HG03432 (cell line): ENCODE results near the gene GALNT1.
A peak's percentile ranks its signal among the peaks of the same experiment; 100 is the strongest.
"Not testable (repeated sequence)": the region's sequence is repeated elsewhere in the genome, so short reads cannot be mapped to it uniquely, and the experiment has no call there.

ENCODE experiments used
- ATAC-seq: cut with Tn5 transposase; IDR thresholded peaks from one replicate; pipeline ENCODE4 v1.9.1; 2021; ENCODE audit warnings: mild to moderate bottlenecking, moderate library complexity; ENCODE audit not compliant: unreplicated experiment

Gene GALNT1

DNA sequence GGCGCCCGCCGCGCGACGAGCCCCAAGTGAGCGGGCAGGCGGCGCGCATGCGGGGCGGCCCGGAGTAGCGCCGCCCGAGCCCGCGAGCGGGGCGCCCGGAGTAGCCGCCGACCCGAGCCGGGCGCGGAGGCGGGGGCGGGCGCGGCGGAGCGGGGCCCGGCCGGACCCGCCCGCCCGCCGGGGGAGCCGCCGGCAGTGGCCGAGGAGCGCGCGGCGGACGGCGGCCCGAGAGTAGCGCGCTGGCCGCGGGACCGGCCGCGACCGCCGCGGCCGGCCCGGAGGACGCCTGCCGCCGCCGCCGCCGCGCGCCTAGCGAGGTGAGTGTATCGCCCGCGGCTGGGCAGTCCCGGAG lies at the start of gene GALNT1:
TSS of gene GALNT1 (plus strand) at position 195 of the 352 bp plus-strand sequence. CDS start 72,923 bp downstream, outside the sequence.
- no peak for ATAC-seq

DNA sequence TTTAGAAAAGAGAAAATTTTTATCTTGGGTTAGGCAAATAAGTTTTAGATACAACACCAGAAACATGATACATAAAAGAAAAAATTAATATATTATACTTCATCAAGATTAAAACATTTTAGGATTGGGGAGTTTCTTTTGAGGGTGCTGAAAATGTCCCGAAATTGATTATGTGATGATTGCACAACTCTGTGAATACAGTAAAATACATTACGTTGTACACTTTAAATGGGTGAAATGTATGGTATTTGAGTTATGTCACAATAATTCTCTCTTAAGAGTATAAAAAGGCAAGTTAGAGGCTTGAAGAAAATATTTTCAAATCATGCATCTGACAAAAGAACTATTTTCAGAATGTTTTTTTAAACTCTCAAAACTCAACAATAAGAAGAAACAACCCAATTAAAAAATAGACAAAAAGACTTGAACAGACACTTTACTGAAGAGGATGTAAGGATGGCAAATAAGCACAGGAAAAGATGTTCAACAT lies 47.6 kb upstream of the GALNT1 start:
- no peak for ATAC-seq

DNA sequence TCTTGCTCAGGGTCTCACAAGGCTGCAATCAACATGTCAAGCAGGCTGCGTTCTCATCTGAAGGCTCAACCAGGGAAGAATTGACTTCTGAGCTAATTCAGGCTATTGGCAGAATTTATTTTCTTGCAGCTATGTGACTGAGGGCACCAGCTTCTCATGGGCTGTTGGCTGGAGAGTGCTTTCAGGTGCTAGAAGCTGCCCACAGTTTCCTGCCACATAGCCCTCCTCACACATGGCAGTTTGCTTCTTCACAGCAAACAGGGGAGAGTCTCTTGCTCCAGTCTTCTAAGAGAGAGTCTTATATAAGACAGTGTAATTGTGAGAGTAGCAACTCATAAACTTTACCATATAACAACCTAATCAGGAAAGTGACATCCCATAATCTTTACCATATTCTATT lies 46.2 kb upstream of the GALNT1 start:
- ATAC-seq, result no peak

DNA sequence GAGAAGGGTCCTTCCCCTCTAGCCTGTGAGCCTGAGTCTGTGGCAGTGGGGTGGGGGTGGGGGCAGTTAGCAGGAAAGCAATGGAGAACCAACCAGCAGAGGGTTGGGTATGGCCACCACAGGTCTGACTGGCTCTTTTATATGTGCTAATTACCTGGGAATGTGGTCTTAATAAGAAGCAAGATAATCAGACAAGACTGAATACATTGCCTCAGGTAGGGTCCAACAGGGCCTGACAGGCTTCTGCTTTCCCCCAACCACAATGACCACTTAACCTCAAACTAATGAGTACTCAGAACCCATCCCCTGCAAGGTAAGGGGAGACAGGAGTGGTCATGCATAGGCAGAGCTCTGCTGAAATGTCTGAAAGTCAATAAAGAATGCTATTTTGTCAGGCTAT lies 39.2 kb upstream of the GALNT1 start:
- no peak for ATAC-seq

DNA sequence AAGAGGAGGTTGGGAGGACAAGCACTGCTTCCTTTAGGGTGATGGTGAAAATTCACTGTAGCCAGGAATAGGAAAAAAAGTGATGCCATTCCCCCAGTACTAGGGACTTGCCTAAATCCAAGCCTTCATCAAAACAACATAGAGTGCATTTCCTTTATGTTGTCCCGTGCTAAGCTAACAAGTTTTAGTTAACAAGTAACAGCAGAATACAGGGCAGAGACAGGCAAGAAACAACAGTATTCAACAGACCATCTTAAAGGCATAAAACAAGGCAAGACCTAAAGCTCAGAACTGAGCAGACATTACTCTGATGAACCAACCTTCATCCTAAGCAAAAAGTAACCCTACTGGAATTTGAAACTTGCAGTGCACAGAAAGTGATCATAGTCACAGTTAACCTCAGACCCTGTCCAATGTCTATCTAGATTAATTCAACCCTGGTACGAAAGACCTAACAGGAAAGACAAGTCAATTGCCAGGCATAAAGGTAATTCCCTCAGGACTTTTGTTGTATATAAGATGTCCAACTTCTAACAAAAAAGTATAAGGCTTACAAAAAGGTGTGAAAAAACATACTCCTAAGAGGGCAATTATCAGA lies 34.4 kb upstream of the GALNT1 start:
- ATAC-seq, result no peak

DNA sequence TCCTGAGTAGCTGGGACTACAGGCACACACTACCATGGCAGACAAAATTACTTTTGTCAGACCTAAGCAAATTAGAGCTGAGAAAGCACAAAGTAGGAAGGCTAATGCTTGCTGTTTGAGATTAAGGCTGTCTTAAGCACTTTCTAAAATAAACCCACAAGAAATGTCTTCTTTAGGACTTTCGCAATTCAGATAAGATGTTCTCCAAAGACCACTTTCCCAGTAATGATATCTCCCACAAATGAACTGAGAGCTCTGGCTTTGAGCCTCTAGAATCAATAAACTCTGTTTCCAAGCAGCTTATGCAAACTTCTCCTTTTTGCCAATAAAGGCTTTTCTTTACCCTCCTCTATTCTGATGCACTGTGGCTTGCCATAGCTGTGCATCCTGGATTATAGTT lies 32.0 kb upstream of the GALNT1 start:
- no peak for ATAC-seq

DNA sequence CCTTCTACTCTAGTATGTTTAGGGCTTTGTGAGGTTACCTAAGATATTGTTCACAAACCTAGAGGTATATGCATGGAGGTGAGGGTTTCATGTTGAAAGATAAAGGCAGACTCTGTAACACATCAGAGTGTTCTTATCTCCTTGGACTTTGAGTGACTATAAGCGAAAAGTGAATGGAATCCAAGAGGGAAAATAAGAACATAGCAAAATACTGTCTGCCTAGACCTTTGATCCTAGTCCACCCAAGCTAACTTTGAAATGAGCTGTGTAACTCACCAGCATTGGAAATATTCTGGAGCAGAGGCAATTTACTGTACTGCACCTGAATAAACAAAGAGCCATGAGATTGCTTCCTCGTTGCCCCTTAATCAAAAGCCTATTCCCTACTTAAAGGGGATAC lies 28.2 kb upstream of the GALNT1 start:
- ATAC-seq, result no peak

DNA sequence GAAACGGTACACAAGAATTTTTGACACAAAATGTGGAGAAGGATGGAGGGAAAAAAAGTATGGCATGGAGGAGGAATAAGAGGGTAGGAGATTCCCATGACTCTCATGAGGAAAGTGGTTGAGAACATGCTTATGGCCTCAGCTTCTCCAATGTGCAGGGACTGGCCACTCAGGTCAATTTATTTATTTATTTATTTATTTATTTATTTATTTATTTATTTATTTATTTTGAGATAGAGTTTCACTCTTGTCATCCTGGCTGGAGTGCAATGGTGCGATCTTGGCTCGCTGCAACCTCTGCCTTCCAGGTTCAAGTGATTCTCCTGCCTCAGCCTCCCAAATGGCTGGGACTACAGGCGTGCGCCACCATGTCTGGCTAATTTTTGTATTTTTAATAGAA lies 26.0 kb upstream of the GALNT1 start:
- ATAC-seq, result not testable (repeated sequence)

DNA sequence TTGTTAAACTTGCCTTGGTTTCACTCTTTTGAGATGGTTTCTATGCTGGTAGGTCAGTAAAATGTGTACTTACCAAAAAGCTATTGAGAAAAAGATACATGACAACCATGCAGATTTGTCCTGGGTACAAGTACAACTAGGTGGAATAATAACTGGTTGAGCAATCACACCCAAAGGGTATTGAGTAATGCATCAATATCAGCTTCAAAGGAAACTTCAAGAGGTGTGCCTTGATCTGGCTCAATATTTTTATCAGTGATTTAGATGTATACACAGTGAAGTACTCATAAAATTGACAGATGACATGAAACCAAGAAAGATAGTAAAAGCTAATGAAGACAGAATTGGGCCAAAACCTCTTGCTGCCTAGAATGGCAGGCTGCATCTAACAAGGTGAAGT lies 21.7 kb upstream of the GALNT1 start:
- ATAC-seq, result no peak

DNA sequence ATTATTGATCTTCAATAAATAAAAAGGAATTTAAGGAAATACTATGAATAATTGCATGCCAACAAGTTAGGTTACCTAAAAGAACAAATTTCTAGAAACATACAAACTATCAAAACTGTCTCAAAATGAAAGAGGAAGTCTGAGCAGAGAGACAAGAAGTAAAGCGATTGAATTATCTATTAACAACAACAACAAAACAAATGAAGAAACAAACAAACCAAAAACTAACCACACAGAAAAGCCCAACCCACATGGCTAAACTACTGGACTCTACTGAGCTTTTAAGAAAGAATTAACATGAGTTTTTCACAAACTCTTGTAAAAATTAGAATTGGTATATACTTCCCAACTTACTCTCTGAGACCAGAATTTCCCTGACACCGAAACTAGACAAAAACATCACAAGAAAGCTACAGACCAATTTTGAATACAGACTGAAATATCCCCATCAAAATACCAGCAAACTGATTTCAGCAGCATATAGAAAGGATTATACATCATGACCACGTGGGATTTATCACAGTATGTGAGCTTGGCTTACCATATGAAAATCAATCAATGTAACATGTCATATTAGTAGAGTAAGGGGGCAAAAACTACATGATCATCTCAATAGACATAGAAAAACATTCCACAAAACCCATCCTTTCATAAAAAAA lies 16.6 kb upstream of the GALNT1 start:
- ATAC-seq, result peak; percentile 89

DNA sequence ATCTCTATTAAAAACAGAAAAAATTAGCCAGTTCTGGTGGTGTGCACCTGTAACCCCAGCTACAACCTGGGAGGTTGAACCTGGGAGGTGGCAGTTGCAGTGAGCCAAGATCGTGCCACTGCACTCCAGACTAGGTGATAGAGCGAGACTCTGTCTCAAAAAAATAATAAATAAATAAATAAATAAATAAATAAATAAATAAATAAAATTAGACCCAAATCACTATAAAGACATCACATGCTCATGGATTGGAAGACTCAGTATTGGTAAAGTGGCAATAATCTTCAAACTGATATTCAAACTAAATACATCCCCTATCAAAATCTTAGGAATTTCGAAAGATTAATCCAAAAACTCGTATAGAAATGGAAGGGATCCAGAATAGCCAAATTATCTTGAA lies 15.5 kb upstream of the GALNT1 start:
- ATAC-seq, result no peak

DNA sequence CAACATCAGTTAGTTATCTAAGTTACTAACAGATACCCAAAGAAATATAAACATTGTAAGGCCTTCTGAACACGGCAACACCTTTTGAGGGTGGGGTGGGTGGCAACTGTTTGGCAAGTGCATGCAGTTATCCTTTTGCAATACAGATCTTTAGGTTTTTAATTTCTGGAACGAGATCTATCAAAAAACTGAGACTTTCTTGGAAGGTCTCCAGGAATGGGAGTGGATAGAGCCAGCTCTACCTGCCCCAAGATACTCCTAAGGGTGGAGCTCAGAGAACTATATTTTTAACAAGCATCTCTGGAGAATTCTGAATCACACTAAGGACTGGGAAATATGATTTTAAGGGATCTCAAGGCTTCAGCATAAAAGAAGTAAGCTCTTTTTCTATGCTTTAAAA lies 11.4 kb upstream of the GALNT1 start:
- no peak for ATAC-seq

DNA sequence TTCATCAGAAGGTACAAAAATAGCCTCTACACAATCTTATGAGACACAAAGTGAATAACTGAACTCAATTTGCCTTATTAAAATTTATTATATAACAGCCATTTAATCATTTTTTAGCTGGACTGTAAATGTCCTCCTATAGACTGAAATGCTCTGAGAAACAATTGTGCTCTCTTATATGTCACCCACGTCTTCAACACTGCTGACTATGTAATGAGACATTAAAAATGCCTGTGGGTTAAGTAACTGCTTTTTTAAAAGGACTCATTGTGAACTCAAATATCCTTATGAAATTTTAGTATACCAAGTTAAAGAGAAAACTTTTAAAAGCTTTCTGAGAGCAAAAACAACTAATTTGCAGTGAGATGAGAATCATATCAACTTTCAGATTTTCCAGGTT lies 10.4 kb upstream of the GALNT1 start:
- ATAC-seq, result no peak

DNA sequence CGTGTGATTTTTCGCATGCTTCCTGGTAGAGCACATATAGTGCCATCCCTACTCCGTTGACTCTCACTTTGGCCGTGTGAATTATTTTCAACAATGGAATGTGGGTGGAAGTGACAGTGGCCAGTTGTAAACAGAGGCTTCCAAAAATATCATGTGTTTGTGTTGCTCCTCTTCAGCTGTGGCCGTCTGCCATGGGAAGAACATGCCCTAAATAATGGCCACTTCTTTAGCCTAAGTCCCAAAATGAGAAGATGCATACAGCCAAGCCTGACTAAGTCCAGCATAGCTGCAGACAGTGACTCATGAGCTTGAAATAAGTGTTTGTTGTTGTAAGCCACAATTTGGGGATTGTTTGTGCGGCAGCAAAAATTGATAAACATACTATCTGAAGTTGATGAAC lies 8.9 kb upstream of the GALNT1 start:
- ATAC-seq, result no peak

DNA sequence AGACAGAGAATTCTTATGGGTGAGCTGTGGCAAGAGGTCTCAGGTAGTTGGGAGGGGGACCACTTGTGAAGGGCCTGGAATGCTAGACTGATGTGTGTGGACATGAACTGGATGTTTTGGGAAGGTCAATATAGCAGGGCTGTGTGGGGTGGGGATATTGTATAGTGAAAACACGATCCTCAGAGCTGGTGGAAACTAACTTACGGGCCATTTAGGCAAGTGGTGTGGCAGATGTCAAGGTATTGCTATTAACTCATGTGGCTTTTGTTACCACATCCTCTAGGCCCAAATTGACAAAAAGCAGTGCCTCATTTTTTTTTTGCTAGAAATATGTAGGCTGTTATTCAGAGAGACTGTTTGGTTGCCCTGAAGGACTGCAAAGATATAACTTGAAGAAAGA lies 8.0 kb upstream of the GALNT1 start:
- no peak for ATAC-seq

DNA sequence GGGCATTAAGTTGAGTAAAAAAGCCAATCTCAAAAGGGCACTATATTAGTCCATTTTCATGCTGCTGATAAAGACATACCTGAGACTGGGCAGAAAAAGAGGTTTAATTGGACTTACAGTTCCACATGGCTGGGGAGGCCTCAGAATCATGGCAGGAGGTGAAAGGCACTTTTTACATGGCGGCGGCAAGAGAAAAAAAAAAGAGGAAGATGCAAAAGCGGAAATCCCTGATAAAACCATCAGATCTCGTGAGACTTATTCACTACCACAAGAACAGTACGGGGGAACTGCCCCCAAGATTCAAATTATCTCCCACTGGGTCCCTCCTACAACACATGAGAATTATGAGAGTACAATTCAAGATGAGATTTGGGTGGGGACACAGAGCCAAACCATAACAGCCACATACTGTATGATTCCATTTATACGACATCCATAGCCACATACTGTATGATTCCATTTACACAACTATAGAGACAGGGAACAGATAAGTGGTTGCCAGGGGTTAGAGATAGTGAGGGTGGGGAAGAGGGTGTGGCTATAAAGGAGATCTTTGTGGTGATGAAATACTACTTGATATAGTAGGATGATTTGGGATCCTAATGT lies 5.2 kb upstream of the GALNT1 start:
- ATAC-seq, result not testable (repeated sequence)

DNA sequence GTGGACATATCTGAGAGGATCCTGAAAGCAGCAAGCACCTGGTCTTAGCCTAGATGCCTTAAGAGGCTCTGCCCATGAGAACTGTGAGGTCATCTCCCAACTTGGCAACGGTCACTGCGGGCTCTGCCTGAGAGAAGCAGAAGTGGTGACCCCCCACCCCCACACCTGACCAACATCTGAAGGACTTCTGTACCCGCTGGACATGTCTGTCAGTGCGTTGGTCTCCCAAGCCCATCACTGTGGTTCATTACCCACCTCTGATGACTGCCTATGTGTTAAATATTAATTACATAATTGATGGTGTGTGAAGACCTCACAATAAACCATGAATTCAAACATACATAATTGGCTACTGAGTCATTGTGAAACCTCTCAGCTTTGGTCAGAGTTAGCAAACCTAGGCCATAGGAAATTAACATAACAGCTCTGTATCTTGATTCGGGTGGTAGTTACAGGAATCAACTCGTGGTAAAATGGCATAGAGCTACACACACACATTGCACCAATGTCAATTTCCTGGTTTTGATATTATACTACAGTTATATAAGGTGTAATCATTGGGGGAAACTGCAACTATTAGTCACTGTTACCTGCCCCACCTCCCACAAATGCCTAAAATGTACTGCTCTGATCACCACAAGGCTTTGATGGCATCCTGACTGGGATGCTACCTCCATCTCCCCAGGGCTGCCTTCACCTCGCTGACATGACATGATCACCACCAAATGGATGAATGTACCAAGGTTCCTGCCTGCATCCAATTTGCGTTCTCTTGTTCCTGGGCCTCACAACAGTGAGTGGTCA lies 4.3 kb upstream of the GALNT1 start:
- peak; percentile 67 for ATAC-seq

DNA sequence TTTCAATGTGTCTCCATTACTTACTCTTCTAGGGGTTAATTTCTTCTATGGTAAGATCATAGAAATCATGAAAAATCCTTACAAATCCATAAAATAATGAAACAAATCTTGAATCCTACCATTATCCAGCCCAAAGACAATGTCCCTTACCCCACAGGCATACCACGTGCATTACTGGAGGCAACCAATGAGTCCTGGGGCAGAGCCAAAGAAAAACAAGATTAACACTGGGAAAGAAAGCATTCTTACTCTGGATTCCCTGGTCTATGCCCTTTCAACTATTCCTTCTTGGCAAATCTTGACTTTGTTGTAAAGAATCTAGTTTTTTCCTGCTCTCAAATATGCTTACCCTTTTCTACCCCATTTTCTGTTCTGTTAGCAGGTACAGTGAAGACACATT lies 3.1 kb upstream of the GALNT1 start:
- no peak for ATAC-seq

DNA sequence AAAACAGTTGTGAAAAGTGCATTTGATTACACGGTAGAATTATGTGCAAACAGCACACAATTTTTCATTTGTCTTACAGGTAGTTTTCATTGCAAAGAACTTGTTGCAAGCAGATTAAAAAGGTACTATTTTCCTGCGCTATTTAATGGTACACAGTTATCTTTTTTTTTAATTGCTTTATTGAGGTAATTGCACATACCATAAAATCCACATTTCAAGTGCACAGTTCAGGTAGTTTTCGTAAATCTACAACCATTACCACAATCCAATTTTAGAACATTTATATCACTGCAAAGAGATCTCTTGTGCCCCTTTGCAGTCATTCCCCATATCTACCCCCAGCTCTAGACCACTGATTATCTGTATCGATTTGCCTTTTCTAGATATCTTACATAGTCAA lies 2.6 kb upstream of the GALNT1 start:
- no peak for ATAC-seq

DNA sequence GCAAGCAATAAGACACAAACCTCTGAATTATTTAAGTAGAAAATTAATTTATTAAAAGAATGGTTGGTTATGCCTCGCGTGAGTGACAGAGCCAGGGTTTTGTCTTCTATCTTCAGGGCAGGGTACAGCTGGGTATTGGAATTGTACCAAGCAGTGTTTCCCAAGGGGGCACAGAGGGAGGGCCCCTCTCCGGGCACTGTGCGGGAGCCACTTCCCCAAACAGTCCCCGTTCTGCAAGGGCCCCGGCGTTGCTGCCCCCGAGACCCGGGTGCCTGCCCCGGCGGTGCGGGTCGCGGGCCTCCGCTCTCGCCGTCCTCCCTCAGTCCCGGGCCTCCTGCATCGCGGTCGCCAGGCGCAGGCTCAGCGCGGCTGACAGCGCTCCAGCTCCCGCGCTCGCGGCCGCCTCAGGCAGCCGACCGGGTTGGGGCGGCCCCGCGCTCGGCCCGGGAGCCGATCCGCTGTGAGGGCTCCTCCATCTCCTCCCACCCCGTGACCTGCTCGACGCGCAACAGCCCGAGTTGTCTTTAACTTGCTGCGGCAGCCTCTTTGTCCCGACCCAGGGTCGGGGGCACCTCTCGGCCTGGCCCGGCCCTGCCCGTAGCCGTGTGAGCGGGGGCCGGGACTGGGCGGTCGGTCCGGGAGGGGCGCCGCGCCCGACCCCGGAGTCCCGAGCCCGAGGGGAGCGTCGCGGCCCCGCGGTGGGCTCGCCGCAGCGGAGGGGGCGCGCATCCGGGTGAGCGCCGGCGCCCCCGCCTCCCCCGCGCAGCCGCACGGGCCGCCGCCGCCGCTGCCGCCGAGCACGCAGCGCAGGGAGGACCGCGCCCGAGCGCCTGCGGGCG lies 620 bp upstream of the GALNT1 start:
- peak; percentile 56 for ATAC-seq
